Mesendoderm (in vitro differentiated cells): ENCODE measurements around the gene GPRC5D.

Experiments
- DNase-seq: peaks from one replicate; pipeline ENCODE4 v3.0.0; 2013
- H2AK5ac ChIP-seq: 2 replicates; pipeline ENCODE4 v1.6.1; 2013; ENCODE audit warnings: low read length, inconsistent platforms
- H2BK120ac ChIP-seq: 2 replicates; pipeline ENCODE4 v1.6.1; 2013; ENCODE audit warnings: low read depth, mild to moderate bottlenecking, low read length, moderate library complexity, mixed read lengths
- H2BK15ac ChIP-seq: replicated peaks from 2 replicates; pipeline ENCODE4 v1.6.1; 2013; ENCODE audit warnings: low read depth, mild to moderate bottlenecking, moderate library complexity
- H2BK5ac ChIP-seq: 2 replicates; pipeline ENCODE4 v1.6.1; 2013; ENCODE audit warnings: low read length, inconsistent platforms
- H3K18ac ChIP-seq: 2 replicates; pipeline ENCODE4 v1.6.1; 2013; ENCODE audit warnings: mild to moderate bottlenecking, low read length, mixed read lengths
- H3K23ac ChIP-seq: one replicate; pipeline ENCODE4 v1.6.1; 2013; ENCODE audit warnings: low read length
- H3K27ac ChIP-seq: 2 replicates; pipeline ENCODE4 v1.5.1; 2013; ENCODE audit warnings: low read depth, mild to moderate bottlenecking, inconsistent platforms, low read length, moderate library complexity
- H3K27me3 ChIP-seq: 2 replicates; pipeline ENCODE4 v1.6.1; 2013; ENCODE audit warnings: low read length, control low read depth, mild to moderate bottlenecking, inconsistent platforms; ENCODE audit not compliant: insufficient read depth, poor library complexity
- H3K36me3 ChIP-seq: 2 replicates; pipeline ENCODE4 v1.6.1; 2013; ENCODE audit warnings: low read length, inconsistent platforms; ENCODE audit not compliant: control insufficient read depth, insufficient read depth
- H3K4ac ChIP-seq: one replicate; pipeline ENCODE4 v1.6.1; 2013; ENCODE audit warnings: low read depth, mild to moderate bottlenecking, low read length, moderate library complexity
- H3K4me1 ChIP-seq: 2 replicates; pipeline ENCODE4 v1.6.1; 2013; ENCODE audit warnings: low read depth, low read length, inconsistent platforms; ENCODE audit not compliant: control insufficient read depth
- H3K4me2 ChIP-seq: 2 replicates; pipeline ENCODE4 v1.6.1; 2013; ENCODE audit warnings: low read length
- H3K4me3 ChIP-seq: 2 replicates; pipeline ENCODE4 v1.5.1; 2013; ENCODE audit warnings: mild to moderate bottlenecking, low read length
- H3K56ac ChIP-seq: one replicate; pipeline ENCODE4 v1.6.1; 2013; ENCODE audit warnings: low read length
- H3K79me1 ChIP-seq: 2 replicates; pipeline ENCODE4 v1.6.1; 2013; ENCODE audit warnings: low read length, inconsistent platforms
- H3K79me2 ChIP-seq: 2 replicates; pipeline ENCODE4 v1.6.1; 2013; ENCODE audit warnings: mild to moderate bottlenecking, low read length; ENCODE audit not compliant: control insufficient read depth, insufficient read depth
- H3K9ac ChIP-seq: 2 replicates; pipeline ENCODE4 v1.6.1; 2013; ENCODE audit warnings: low read length, inconsistent platforms
- H4K5ac ChIP-seq: one replicate; pipeline ENCODE4 v1.6.1; 2013; ENCODE audit warnings: low read length
- H4K8ac ChIP-seq: one replicate; pipeline ENCODE4 v1.6.1; 2013; ENCODE audit warnings: low read depth, mild to moderate bottlenecking, control low read depth, low read length, moderate library complexity
- WGBS: extraction: QIAGEN DNeasy Blood & Tissue Kit; methylation state at CpG from one replicate; pipeline ENCODE4 v1.1.7; 2013; ENCODE audit warnings: low lambda C conversion rate, missing lambda C conversion rate; ENCODE audit not compliant: insufficient coverage; ENCODE audit errors: extremely low coverage; 5-methylcytosine and 5-hydroxymethylcytosine counted together

The GPRC5D gene

GRCh38 chr12:12918781-12919389 is 33.1 kb downstream of the GPRC5D start:
- H4K5ac ChIP-seq: no peak overlapping the region
- no CpG with 5 or more reads among the region's 6 CpGs for WGBS
- H2AK5ac ChIP-seq: no peak overlapping the region
- no peaks in the 10 kb centered on the region for H3K4me1 ChIP-seq
- H3K9ac ChIP-seq: no peak overlapping the region
- no peaks in the 10 kb centered on the region for H3K79me1 ChIP-seq
- H3K79me2 ChIP-seq: no peaks in the 10 kb centered on the region
- no peak overlapping the region for H2BK5ac ChIP-seq
- H3K27me3 ChIP-seq: no peaks in the 10 kb centered on the region
- H4K8ac ChIP-seq: no peak overlapping the region
- no peak overlapping the region for H3K23ac ChIP-seq
- no peak overlapping the region for H3K27ac ChIP-seq
- H2BK120ac ChIP-seq: no peak overlapping the region
- no peak overlapping the region for H3K56ac ChIP-seq
- H3K4me3 ChIP-seq: no peak overlapping the region
- H3K18ac ChIP-seq: no peak overlapping the region
- H3K4ac ChIP-seq: no peak overlapping the region
- H3K4me2 ChIP-seq: no peak overlapping the region
- DNase-seq: no peak
- H2BK15ac ChIP-seq: no peak overlapping the region
- no peaks in the 10 kb centered on the region for H3K36me3 ChIP-seq

DNA sequence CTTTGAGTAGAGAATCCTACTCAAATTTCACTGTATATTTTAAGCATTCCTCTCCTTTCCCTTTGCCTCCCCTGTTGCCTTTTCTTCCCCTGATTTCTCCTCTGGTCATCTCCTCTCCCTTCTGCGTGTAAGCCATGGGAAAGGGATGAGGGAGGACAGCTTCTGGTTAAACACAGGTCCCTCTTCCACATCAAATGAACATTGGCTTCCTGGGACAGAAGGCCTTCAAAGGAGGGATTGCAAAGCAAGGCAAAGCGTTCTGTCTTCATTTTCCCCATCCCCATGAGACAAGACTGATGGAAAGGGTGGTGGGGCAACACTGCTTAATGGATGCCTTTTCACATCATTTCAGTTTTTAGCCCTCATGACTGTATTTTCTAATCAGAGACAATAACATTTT is 34.5 kb downstream of the GPRC5D start:
- no peaks in the 10 kb centered on the region for H3K36me3 ChIP-seq
- no CpG with 5 or more reads among the region's 2 CpGs for WGBS
- no peak for DNase-seq

DNA sequence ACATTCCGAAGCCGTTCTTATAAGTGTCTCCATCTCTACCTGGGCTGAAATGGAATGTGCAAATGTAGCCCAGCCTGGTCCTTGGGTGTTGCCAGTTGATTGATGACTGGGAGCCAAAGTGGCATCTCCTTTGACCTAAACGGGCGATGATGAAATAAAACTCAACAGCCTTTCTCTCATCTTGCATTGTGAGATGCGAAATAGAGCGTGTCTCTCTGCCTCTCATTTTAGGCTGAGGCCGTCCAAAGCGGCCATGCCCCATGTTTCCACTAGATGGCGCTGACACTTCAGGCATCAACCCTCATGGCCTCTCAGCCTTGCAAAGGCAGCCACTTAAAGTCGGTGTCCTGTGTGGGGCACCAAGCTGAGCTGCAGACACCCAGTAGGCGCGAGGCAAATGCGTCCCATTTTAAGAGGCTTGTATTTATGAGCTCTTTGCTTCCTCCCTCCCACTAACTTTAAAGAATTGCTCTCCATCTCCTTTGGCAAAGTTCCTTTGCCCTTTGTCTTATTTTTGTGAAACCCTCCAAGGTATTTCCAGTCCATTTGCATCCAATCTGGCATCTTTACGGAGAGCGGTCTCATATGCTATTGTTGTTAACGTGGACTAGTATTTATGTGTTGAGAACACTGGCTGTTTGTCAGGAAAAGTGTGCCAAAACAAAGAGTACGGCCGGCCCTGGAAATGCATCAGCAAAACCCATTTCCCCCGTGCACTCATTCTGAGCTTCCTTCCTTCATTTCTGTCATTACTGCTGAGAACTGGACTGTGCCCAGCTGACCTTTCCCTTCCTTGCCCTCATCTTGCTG is 35.6 kb downstream of the GPRC5D start:
- H3K79me2 ChIP-seq: no peaks in the 10 kb centered on the region
- H3K23ac ChIP-seq: no peak overlapping the region
- H2AK5ac ChIP-seq: no peak overlapping the region
- H3K36me3 ChIP-seq: no peaks in the 10 kb centered on the region
- no peak overlapping the region for H3K4ac ChIP-seq
- H3K56ac ChIP-seq: no peak overlapping the region
- H2BK120ac ChIP-seq: no peak overlapping the region
- no peaks in the 10 kb centered on the region for H3K27me3 ChIP-seq
- H3K27ac ChIP-seq: no peak overlapping the region
- H3K9ac ChIP-seq: no peak overlapping the region
- no peak overlapping the region for H3K18ac ChIP-seq
- no peak overlapping the region for H2BK15ac ChIP-seq
- no peaks in the 10 kb centered on the region for H3K4me1 ChIP-seq
- peak; percentile 86 for DNase-seq
- no CpG with 5 or more reads among the region's 19 CpGs for WGBS
- no peak overlapping the region for H2BK5ac ChIP-seq
- H3K4me3 ChIP-seq: no peak overlapping the region
- H4K5ac ChIP-seq: no peak overlapping the region
- no peaks in the 10 kb centered on the region for H3K79me1 ChIP-seq
- H4K8ac ChIP-seq: no peak overlapping the region
- H3K4me2 ChIP-seq: no peak overlapping the region

More for the DNA sequence above, 34.5 kb downstream of the GPRC5D start:
- Histone ChIP-seq H3K4me1 (no peaks in the 10 kb centered on the region), H3K4me3 (no peak overlapping the region), H2BK5ac (no peak overlapping the region), H2BK15ac (no peak overlapping the region), H3K4me2 (no peak overlapping the region), H3K27ac (no peak overlapping the region), H3K27me3 (no peaks in the 10 kb centered on the region), H3K4ac (no peak overlapping the region), H3K79me1 (no peaks in the 10 kb centered on the region), H3K56ac (no peak overlapping the region), H2BK120ac (no peak overlapping the region), H3K23ac (no peak overlapping the region), H3K79me2 (no peaks in the 10 kb centered on the region), H4K5ac (no peak overlapping the region), H3K18ac (no peak overlapping the region), H3K9ac (no peak overlapping the region), H2AK5ac (no peak overlapping the region), H4K8ac (no peak overlapping the region)

- Histone ChIP-seq H2BK5ac (no peak overlapping the region), H3K27ac (no peak overlapping the region), H2BK120ac (no peak overlapping the region), H3K4ac (no peak overlapping the region), H2BK15ac (no peak overlapping the region), H3K23ac (no peak overlapping the region), H3K36me3 (no peaks in the 10 kb centered on the region), H4K8ac (no peak overlapping the region), H3K4me3 (no peak overlapping the region), H3K79me2 (no peaks in the 10 kb centered on the region), H3K27me3 (no peaks in the 10 kb centered on the region), H3K4me1 (no peaks in the 10 kb centered on the region), H3K79me1 (no peaks in the 10 kb centered on the region), H2AK5ac (no peak overlapping the region), H3K18ac (no peak overlapping the region), H4K5ac (no peak overlapping the region), H3K56ac (no peak overlapping the region), H3K9ac (no peak overlapping the region), H3K4me2 (no peak overlapping the region)
- peak; percentile 73 for DNase-seq
- WGBS: no CpG with 5 or more reads among the region's 10 CpGs
Measured at GRCh38 chr12:12915656-12916055, 36.3 kb downstream of the GPRC5D start.

DNA sequence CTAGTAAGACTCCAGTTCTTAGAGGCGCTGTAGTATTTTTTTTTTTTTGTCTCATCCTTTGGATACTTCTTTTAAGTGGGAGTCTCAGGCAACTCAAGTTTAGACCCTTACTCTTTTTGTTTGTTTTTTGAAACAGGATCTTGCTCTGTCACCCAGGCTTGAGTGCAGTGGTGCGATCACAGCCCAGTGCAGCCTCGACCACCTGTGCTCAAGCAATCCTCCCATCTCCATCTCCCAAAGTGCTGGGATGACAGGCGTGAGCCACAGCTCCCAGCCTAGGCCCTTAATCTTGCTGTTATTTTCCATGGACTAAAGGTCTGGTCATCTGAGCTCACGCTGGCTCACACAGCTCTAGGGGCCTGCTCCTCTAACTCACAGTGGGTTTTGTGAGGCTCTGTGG is 39.3 kb downstream of the GPRC5D start:
- H3K4me2 ChIP-seq: no peak overlapping the region
- H3K27ac ChIP-seq: no peak overlapping the region
- H3K79me2 ChIP-seq: no peaks in the 10 kb centered on the region
- H3K23ac ChIP-seq: no peak overlapping the region
- H2BK120ac ChIP-seq: no peak overlapping the region
- H3K79me1 ChIP-seq: no peaks in the 10 kb centered on the region
- no peak for DNase-seq
- H4K5ac ChIP-seq: no peak overlapping the region
- H4K8ac ChIP-seq: no peak overlapping the region
- H3K36me3 ChIP-seq: no peaks in the 10 kb centered on the region
- no peaks in the 10 kb centered on the region for H3K27me3 ChIP-seq
- no peak overlapping the region for H3K9ac ChIP-seq
- no peak overlapping the region for H2BK15ac ChIP-seq
- no peaks in the 10 kb centered on the region for H3K4me1 ChIP-seq
- no peak overlapping the region for H2BK5ac ChIP-seq
- no peak overlapping the region for H3K4ac ChIP-seq
- no peak overlapping the region for H2AK5ac ChIP-seq
- WGBS: no CpG with 5 or more reads among the region's 5 CpGs
- H3K56ac ChIP-seq: no peak overlapping the region
- H3K4me3 ChIP-seq: no peak overlapping the region
- no peak overlapping the region for H3K18ac ChIP-seq
